ENCODE measurements around the gene SLC2A9.

DNA sequence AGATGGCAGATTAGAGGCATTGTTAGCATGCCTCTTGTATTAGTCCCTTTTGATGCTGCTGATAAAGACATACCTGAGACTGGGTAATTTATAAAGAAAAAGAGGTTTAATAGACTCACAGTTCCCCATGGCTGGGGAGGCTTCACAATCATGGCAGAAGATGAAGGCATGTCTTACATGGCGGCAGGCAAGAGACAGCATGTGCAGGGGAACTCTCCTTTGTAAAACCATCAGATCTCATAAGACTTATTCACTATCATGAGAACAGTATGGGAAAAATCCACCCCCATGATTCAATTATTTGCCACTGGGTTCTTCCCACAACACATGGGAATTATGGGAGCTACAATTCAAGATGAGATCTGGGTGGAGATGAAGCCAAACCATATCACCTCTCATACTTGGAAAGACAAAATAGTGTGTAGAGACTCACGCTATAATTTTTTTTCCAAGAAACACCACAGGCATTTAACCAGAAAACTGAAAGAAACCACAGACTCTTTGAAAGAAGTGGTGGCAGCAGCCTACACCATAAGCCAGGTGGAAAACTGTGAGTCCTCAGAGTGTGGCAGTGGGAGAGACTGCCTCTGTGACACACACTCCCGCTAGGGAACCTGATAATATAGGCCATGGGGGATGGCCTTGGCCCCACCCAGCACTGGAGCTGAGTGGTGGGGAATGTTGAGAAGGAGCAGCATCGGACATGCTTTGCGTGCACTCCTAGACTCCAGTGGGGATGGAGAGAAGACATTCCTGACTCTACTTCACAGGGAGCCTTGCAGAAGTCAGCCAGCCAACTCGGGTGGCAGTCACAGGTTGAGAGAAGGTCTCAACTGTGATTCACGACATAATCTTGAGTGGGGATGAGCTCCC lies 51.5 kb downstream of the SLC2A9 start:
- TF ChIP-seq, protein P1, sequence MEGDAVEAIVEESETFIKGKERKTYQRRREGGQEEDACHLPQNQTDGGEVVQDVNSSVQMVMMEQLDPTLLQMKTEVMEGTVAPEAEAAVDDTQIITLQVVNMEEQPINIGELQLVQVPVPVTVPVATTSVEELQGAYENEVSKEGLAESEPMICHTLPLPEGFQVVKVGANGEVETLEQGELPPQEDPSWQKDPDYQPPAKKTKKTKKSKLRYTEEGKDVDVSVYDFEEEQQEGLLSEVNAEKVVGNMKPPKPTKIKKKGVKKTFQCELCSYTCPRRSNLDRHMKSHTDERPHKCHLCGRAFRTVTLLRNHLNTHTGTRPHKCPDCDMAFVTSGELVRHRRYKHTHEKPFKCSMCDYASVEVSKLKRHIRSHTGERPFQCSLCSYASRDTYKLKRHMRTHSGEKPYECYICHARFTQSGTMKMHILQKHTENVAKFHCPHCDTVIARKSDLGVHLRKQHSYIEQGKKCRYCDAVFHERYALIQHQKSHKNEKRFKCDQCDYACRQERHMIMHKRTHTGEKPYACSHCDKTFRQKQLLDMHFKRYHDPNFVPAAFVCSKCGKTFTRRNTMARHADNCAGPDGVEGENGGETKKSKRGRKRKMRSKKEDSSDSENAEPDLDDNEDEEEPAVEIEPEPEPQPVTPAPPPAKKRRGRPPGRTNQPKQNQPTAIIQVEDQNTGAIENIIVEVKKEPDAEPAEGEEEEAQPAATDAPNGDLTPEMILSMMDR (IDR thresholded peaks at IDR 0.05; ENCODE audit: control extremely low read depth in 1 of 3, insufficient read depth in 1 of 3, low read depth in 1 of 3, low read length in 3 of 3), result no peak
- TF ChIP-seq SAP30 (IDR thresholded peaks at IDR 0.05; ENCODE audit: insufficient read depth, insufficient replicate concordance, low read length) (no peak), POLR2AphosphoS5 (IDR thresholded peaks at IDR 0.05; ENCODE audit: low read depth, low read length) (no peak), CREB1 (IDR thresholded peaks at IDR 0.05) (no peak)
